Type B pancreatic cell (in vitro differentiated cells): ENCODE data around the gene ZNF579. TPM values are rescaled to one million over a fixed set of nuclear protein-coding genes. Genes with fewer than 3 reads are reported as not detected.
A peak's percentile ranks its signal among the peaks of the same experiment; 100 is the strongest.

ENCODE experiments used
- DNase-seq: peaks from one replicate; pipeline ENCODE4 v3.0.0; 2021; ENCODE audit warnings: mixed read lengths; ENCODE audit not compliant: unreplicated experiment; ENCODE audit errors: extremely low spot score
- H3K27ac Mint-ChIP-seq: 2 replicates; pipeline ENCODE4 v1.8.0; 2021; ENCODE audit warnings: mild to moderate bottlenecking, mixed read lengths
- H3K27me3 Mint-ChIP-seq: 2 replicates; pipeline ENCODE4 v1.8.0; 2021; ENCODE audit warnings: mixed read lengths
- H3K36me3 Mint-ChIP-seq: 2 replicates; pipeline ENCODE4 v1.8.0; 2021; ENCODE audit warnings: mixed read lengths
- H3K4me1 Mint-ChIP-seq: one replicate; pipeline ENCODE4 v1.8.0; 2021; ENCODE audit warnings: mixed read lengths; ENCODE audit not compliant: unreplicated experiment
- H3K4me3 Mint-ChIP-seq: 2 replicates; pipeline ENCODE4 v1.8.0; 2021; ENCODE audit warnings: mild to moderate bottlenecking, mixed read lengths
- H3K9me3 Mint-ChIP-seq: 2 replicates; pipeline ENCODE4 v1.8.0; 2021; ENCODE audit warnings: mixed read lengths
- CTCF ChIP-seq: fragments of 200-600 bp; sonication (generic); conservative IDR thresholded peaks from 2 replicates; pipeline ENCODE4 v1.5.0; 2021; ENCODE audit warnings: antibody characterized with exemption, mild to moderate bottlenecking
- total RNA-seq: library from RNA; stranded (reverse); gene quantifications from 2 replicates; pipeline ENCODE4 v1.2.1, GENCODE V29; 2021; ENCODE audit warnings: low replicate concordance

ZNF579 gene
- total RNA-seq, 1 donor from 2014 or later: 23.9 TPM

GRCh38 chr19:55609326-55609725 is 28.7 kb upstream of the ZNF579 start:
- Mint-ChIP-seq H3K27ac (no peak overlapping the region), H3K27me3 (no peaks in the 10 kb centered on the region), H3K9me3 (no peaks in the 10 kb centered on the region), H3K4me3 (no peak overlapping the region), H3K36me3 (peaks cover 35% of the 10 kb centered on the region), H3K4me1 (peaks cover 17% of the 10 kb centered on the region)
- no peak for DNase-seq
- TF ChIP-seq CTCF: no peak

GRCh38 chr19:55606817-55607216 is 26.2 kb upstream of the ZNF579 start:
- H3K9me3 Mint-ChIP-seq: no peaks in the 10 kb centered on the region
- H3K36me3 Mint-ChIP-seq: peaks cover 30% of the 10 kb centered on the region
- no peak for TF ChIP-seq CTCF
- peak overlapping the region; percentile 99 for H3K4me3 Mint-ChIP-seq
- DNase-seq: no peak
- H3K27me3 Mint-ChIP-seq: no peaks in the 10 kb centered on the region
- H3K4me1 Mint-ChIP-seq: peaks cover 17% of the 10 kb centered on the region
- peak overlapping the region; percentile 97 for H3K27ac Mint-ChIP-seq

GRCh38 chr19:55606471-55606787 is 25.8 kb upstream of the ZNF579 start:
- peak overlapping the region; percentile 97 for H3K27ac Mint-ChIP-seq

GRCh38 chr19:55605637-55606470 is 25.2 kb upstream of the ZNF579 start, which contains the start of gene ZNF865:
ZNF865 (plus strand) TSS chr19:55605647; CDS start chr19:55613619, 7,972 bp downstream.
- TF ChIP-seq CTCF: peak; percentile 78
- H3K4me1 Mint-ChIP-seq: peaks cover 27% of the 10 kb centered on the region
- DNase-seq: no peak
- peak within 1 kb of the TSS; percentile 97 for H3K27ac Mint-ChIP-seq
- peaks cover 28% of the 10 kb centered on the region for H3K36me3 Mint-ChIP-seq
- H3K9me3 Mint-ChIP-seq: no peaks in the 10 kb centered on the region
- no peaks in the 10 kb centered on the region for H3K27me3 Mint-ChIP-seq
- H3K4me3 Mint-ChIP-seq: peak within 1 kb of the TSS; percentile 99

More at GRCh38 chr19:55606471-55606787, 25.8 kb upstream of the ZNF579 start:
- Mint-ChIP-seq H3K4me1 (peaks cover 21% of the 10 kb centered on the region), H3K9me3 (no peaks in the 10 kb centered on the region), H3K4me3 (peak overlapping the region; percentile 99), H3K36me3 (peaks cover 30% of the 10 kb centered on the region), H3K27me3 (no peaks in the 10 kb centered on the region)
- TF ChIP-seq CTCF: peak; percentile 1
- DNase-seq: no peak

GRCh38 chr19:55605207-55605636 is 24.6 kb upstream of the ZNF579 start:
- H3K4me1 Mint-ChIP-seq: peaks cover 27% of the 10 kb centered on the region
- no peaks in the 10 kb centered on the region for H3K9me3 Mint-ChIP-seq
- H3K27ac Mint-ChIP-seq: peak overlapping the region; percentile 97

More at GRCh38 chr19:55605207-55605636, 24.6 kb upstream of the ZNF579 start:
- peaks cover 24% of the 10 kb centered on the region for H3K36me3 Mint-ChIP-seq
- peak overlapping the region; percentile 93 for H3K4me3 Mint-ChIP-seq
- DNase-seq: peak; percentile 99
- TF ChIP-seq CTCF: no peak
- no peaks in the 10 kb centered on the region for H3K27me3 Mint-ChIP-seq
